CD4-positive, alpha-beta T cell treated with Interleukin-4 for 4 hours (primary cell): Measurements from ENCODE around the gene BICD1.

Source experiments
- DNase-seq: peaks from one replicate; pipeline ENCODE4 v3.0.0-alpha.2; 2020

BICD1 gene

GRCh38 chr12:32104572-32105355, 1.9 kb upstream of the BICD1 start:
- DNase-seq, result no peak

- DNase-seq, result no peak
Measured at GRCh38 chr12:32105986-32106516, 596 bp upstream of the BICD1 start.

GRCh38 chr12:32107359-32108267, 966 bp downstream of the BICD1 start:
- DNase-seq, result peak; percentile 28

GRCh38 chr12:32108787-32109186, 2.1 kb downstream of the BICD1 start:
- DNase-seq, result no peak

GRCh38 chr12:32110417-32110816, 3.8 kb downstream of the BICD1 start:
- DNase-seq, result no peak

DNA sequence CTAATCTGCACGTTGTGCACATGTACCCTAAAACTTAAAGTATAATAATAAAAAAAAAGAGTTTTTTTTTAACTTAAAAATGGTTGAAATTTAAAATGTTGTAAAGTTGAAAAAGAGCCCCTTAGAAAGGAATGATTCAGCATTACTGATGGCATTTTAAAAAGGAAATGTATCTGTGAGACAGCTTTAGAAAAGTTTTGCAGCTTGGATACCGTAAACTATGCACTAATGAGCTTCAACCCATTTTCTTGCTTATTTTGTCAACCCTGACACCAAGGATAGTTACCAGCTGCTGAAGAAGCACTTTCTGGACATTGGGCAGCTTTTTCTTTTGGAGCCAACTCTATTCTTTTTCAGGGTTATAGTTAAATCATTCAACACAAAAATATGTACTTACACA, 4.3 kb downstream of the BICD1 start:
- DNase-seq, result no peak

GRCh38 chr12:32115404-32116104, 8.9 kb downstream of the BICD1 start:
- DNase-seq, result no peak

DNA sequence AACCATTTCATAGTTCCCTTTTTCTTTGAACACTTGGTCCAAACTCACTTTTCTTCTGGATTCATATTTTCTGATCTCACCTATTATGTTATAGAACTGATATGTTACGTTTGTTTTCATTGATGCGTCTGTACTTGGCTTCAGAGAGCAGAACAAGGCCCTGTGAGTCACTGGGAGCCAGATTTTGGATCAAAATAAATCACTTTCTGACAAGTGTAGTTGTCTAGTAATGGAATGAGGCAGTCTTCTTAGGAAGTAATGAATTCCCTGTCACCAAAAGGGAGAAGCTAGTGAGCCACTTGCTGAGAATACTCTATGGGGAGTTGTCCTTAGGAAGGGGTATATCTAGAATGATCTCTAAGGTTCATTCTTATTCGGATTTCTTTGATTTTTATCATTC, 10.2 kb downstream of the BICD1 start:
- no peak for DNase-seq

- no peak for DNase-seq
Measured at GRCh38 chr12:32117316-32117715, 10.7 kb downstream of the BICD1 start.

DNA sequence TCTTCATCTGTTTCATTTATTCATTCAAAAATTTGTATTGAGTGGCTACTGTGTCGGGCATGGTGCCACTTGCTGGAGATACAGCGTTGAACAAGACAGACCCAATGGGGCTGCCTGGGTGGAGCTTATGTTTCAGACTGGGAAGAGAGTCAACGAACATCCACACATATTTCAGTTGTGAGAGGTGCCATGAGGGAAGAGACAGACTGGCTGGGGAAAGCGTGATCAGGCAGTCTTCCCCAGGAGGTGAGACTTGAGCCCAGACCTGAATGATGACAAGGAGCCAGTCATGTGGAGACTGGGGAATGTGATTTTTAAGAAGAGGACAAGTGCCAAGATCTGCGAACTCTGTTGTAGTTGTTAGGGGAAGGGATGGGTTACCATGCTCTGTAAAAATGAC, 12.2 kb downstream of the BICD1 start:
- DNase-seq, result no peak

DNA sequence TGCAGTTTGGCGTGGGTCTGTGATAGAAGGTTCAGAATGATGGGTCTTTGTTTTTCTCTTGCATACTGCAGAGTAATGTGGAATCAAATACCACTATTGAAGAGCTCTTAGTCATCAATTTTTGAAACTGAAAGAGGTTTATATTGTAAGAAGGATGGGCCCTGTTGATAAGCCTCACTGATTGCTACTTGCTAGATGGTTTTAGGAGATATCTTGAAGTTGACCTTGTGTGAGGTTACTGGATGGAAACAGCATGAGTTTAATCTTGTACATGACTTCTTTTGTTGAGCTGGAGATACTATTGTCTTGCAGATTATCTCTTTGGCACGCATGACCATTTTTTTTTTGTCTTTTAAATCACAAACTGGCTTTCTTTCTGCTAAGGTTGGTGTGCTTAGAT, 13.8 kb downstream of the BICD1 start:
- DNase-seq, result no peak

DNA sequence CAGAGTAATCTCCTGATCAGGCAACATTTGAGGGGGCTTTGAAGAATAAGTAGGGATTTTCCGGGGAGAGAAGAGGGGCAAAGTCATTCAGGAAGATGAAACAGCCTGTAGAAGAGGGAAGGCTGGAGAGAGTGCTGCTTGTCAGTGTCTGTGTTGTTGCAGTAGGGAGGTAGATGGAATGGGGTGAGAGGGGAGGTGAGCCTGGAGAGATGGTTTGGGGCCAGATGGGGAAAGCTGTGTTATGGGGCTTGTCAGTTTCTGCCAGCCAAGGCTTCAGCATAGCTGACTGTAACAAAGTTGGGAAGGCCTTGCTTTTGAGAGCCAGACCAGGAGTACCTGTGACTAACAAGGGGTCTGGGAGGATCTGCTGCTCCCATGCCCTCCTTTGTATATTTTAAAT, 18.0 kb downstream of the BICD1 start:
- no peak for DNase-seq

DNA sequence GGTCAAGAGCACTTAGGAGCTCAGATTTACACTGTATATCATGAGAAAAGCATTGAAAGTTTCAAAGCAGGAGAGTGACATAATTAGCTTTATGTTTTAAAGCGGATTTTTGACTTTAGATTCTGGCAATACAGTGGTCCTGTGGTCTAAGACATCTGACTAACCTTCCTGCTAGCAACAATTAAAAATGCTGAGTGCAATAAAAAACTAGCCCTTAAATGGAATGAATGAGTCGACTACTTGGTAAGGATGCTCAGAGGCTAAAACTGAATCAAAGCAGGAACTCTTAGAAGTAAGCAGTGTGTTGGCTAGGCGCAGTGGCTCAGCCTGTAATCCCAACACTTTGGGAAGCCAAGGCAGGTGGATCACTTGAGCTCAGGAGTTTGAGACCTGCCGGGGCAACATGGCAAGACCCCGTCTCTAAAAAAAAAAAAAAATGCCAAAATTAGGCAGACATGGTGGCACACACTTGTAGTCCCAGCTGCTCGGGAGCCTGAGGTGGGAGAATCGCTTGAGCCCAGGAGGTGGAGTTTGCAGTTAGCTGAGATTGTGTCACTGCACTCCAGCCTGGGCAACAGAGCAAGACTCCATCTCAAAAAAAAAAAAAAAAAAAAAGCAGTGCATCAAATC, 18.9 kb downstream of the BICD1 start:
- no peak for DNase-seq

- DNase-seq, result no peak
Measured at GRCh38 chr12:32126720-32127119, 20.1 kb downstream of the BICD1 start.

GRCh38 chr12:32131666-32132065, 25.0 kb downstream of the BICD1 start:
- no peak for DNase-seq

- DNase-seq, result peak; percentile 51
Measured at GRCh38 chr12:32134101-32134888, 27.6 kb downstream of the BICD1 start.

- no peak for DNase-seq
Measured at GRCh38 chr12:32135967-32136366, 29.3 kb downstream of the BICD1 start.

GRCh38 chr12:32136404-32136803, 29.8 kb downstream of the BICD1 start:
- no peak for DNase-seq

- DNase-seq, result peak; percentile 24
Measured at GRCh38 chr12:32139064-32139421, 32.4 kb downstream of the BICD1 start.

DNA sequence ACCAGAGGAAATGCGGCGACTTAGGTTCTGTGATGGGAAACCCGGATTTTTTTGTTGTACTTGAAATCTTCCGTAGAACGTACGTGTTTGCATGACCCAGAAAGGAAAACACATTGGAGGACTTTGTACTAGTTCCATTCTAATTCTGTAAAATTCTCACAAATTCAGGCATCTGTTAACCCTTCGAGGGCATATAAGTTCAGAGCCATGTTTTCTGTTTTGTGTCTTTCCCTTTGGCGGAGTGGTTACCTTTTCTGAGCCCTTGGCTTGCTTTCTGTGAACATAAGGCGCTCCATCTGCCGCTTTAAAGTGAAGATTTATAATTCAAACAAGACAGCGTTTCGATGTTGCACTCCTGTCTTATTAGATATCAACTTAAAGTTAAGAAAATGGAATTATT, 34.2 kb downstream of the BICD1 start:
- no peak for DNase-seq

GRCh38 chr12:32145096-32145495, 38.4 kb downstream of the BICD1 start:
- DNase-seq, result no peak
